DND-41 (cell line): ENCODE data around the gene CALML3.

ENCODE experiments used
- EZH2 ChIP-seq: IDR thresholded peaks from 3 replicates; pipeline ENCODE4 v1.6.1; 2012; ENCODE audit warnings: borderline replicate concordance, low read depth, mild to moderate bottlenecking, moderate library complexity, low read length, inconsistent platforms; ENCODE audit not compliant: severe bottlenecking
- TF ChIP-seq, protein P1 (sequence below): IDR thresholded peaks from 2 replicates; pipeline ENCODE4 v1.5.1; 2012; ENCODE audit warnings: borderline replicate concordance, low read length, moderate library complexity, mild to moderate bottlenecking; ENCODE audit not compliant: poor library complexity, severe bottlenecking; ENCODE audit errors: extremely low read depth

- TF ChIP-seq, protein P1, sequence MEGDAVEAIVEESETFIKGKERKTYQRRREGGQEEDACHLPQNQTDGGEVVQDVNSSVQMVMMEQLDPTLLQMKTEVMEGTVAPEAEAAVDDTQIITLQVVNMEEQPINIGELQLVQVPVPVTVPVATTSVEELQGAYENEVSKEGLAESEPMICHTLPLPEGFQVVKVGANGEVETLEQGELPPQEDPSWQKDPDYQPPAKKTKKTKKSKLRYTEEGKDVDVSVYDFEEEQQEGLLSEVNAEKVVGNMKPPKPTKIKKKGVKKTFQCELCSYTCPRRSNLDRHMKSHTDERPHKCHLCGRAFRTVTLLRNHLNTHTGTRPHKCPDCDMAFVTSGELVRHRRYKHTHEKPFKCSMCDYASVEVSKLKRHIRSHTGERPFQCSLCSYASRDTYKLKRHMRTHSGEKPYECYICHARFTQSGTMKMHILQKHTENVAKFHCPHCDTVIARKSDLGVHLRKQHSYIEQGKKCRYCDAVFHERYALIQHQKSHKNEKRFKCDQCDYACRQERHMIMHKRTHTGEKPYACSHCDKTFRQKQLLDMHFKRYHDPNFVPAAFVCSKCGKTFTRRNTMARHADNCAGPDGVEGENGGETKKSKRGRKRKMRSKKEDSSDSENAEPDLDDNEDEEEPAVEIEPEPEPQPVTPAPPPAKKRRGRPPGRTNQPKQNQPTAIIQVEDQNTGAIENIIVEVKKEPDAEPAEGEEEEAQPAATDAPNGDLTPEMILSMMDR, result no peak
- no peak for TF ChIP-seq EZH2
These were observed 15.3 kb downstream of the CALML3 start for GRCh38 chr10:5540080-5540479.
